ENCODE measurements around the gene KCNG2.

GRCh38 chr18:79861687-79862086, 63.9 kb downstream of the KCNG2 start:
- TF ChIP-seq CTCF (IDR thresholded peaks at IDR 0.05) (no peak), POLR2A (IDR thresholded peaks at IDR 0.05) (no peak)

Data from body of pancreas (tissue), 4 donors.